Astrocyte of the cerebellum (primary cell): Measurements from ENCODE around the gene CLCA1.

Experiments
- DNase-seq: peaks from one replicate; pipeline ENCODE4 v3.0.0-alpha.2; 2011; ENCODE audit warnings: low read depth
- H3K4me3 ChIP-seq: 2 replicates; pipeline ENCODE4 v1.5.1; 2011; ENCODE audit warnings: mild to moderate bottlenecking, low read depth, low read length, moderate library complexity
- CTCF ChIP-seq: IDR thresholded peaks from 2 replicates; pipeline ENCODE4 v1.5.1; 2012; ENCODE audit warnings: low read length, low read depth, moderate library complexity, mild to moderate bottlenecking; ENCODE audit errors: missing control alignments
- in situ Hi-C: cut with HindIII; loops from 2 replicates; pipeline ENCODE4 v1.10.0; 2017; ENCODE audit warnings: low sequenced_read_pairs

Gene CLCA1

GRCh38 chr1:86515597-86515996, 46.9 kb downstream of the CLCA1 start:
- no peak overlapping the region for H3K4me3 ChIP-seq
- peak; percentile 39 for TF ChIP-seq CTCF
- DNase-seq, result no peak
- in situ Hi-C loops, result no loop called here

- no peak for DNase-seq
- H3K4me3 ChIP-seq, result no peak overlapping the region
- in situ Hi-C loops, result no loop called here
- no peak for TF ChIP-seq CTCF
Observed at GRCh38 chr1:86516335-86516734, 47.6 kb downstream of the CLCA1 start.

GRCh38 chr1:86517336-86517735, 48.6 kb downstream of the CLCA1 start:
- no peak overlapping the region for H3K4me3 ChIP-seq
- TF ChIP-seq CTCF, result no peak
- no peak for DNase-seq
- in situ Hi-C loops, result no loop called here

DNA sequence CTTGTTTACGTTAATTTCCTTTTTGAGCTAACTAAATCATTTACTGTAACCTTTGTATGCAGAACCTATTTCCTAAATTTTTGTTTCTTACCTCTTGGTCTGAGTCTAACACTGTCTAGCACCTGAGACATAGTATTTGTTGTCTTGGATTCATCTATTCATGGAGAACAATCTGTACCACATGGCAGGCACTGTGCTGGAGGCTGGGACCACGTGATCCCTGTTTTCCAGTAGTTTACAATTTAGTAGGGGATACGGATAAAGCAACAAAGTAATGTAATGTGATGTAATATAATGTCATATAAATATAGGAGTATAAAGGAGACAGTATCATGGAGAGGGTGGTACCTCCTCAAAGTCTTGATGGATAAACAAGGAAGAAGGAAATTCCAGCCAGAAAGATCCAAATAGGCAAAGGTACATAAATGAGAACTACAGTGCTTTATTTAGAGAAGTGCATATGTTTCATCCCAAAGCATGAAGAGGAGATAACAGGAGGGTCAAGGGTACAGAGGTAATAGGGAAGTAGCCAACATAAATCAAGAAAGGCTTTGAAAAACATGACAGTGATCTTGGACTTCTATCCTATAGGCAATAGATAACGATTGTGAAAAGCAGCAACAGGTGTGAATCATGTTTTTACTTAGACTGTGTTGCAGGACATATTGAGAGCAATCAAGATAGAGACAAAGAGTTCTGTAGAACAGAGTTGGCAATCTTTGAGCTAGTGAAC, 52.2 kb downstream of the CLCA1 start:
- TF ChIP-seq CTCF, result no peak
- no peak overlapping the region for H3K4me3 ChIP-seq
- in situ Hi-C loops, result no loop called here
- no peak for DNase-seq

GRCh38 chr1:86521522-86521891, 52.8 kb downstream of the CLCA1 start:
- no peak for TF ChIP-seq CTCF
- in situ Hi-C loops, result no loop called here
- no peak overlapping the region for H3K4me3 ChIP-seq
- DNase-seq, result no peak

DNA sequence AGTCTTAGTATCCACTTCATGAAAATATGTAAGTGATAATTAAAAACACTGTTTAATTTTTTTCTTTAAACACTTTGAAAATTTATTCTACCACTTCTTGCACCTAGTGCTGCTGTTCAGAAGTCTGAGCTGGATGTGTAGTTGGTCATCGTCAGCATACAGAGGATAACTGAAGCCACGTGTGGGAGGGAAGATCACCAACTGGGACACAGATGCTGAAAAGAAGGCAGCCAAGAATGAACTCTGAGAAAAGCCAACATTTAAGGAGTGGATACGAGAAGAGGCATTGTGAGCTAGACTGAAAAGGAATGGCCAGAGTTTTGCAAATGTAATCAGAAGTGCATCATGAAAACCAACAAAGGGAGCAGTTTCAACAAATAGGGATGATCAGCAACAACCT, 53.5 kb downstream of the CLCA1 start:
- in situ Hi-C loops, result no loop called here
- DNase-seq, result no peak
- no peak for TF ChIP-seq CTCF
- H3K4me3 ChIP-seq, result no peak overlapping the region
